GM21737 (cell line): Measurements from ENCODE around the gene PROM1.

Experiments
- ATAC-seq: cut with Tn5 transposase; IDR thresholded peaks from one replicate; pipeline ENCODE4 v1.9.1; 2021; ENCODE audit warnings: mild to moderate bottlenecking, moderate library complexity; ENCODE audit not compliant: unreplicated experiment

The PROM1 gene

GRCh38 chr4:16110199-16110598 lies 26.4 kb upstream of the PROM1 start:
- no peak for ATAC-seq

- ATAC-seq, result no peak
These were observed 25.4 kb upstream of the PROM1 start for GRCh38 chr4:16109256-16109655.

- ATAC-seq, result no peak
These were observed 23.1 kb upstream of the PROM1 start for GRCh38 chr4:16106956-16107355.

DNA sequence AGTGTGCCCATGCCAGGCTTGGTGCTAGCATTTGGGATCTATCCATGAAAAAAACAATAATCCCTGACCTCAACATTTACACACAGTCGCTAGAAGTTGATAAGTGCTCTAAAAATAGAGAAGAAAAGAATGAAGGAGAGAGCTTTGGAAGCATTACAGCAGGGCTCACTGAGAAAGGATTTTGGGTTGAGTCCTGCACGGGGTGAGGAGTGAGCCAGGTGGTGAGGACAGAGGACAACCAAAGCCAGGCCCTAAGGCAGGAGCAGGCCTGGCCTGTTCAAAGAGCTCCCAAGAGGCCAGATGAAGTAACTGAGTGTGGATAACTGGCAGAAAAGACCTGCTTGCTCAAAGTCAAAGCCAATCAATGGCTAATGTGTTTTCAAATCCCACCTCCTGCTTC lies 20.7 kb upstream of the PROM1 start:
- ATAC-seq, result no peak

GRCh38 chr4:16102356-16102755 lies 18.5 kb upstream of the PROM1 start:
- ATAC-seq, result no peak

DNA sequence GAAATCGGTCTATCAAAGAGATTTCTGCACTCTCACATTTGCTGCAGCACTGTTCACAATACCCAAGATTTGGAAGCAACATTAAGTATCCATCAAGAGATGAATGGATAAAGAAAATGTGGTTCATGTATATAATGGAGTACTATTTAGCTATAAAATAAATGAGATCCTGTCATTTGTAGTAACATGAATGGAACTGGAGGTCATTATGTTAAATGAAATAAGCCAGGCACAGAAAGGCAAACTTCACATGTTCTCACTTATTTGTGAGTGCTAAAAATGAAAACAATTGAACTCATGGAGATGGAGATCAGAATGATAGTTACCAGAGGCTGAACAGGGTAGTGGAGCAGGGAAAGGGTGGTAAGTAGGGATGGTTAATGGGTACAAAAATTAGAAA lies 17.0 kb upstream of the PROM1 start:
- no peak for ATAC-seq

GRCh38 chr4:16092682-16093319 lies 9.0 kb upstream of the PROM1 start:
- ATAC-seq, result no peak

GRCh38 chr4:16090096-16090705 lies 6.4 kb upstream of the PROM1 start:
- no peak for ATAC-seq

DNA sequence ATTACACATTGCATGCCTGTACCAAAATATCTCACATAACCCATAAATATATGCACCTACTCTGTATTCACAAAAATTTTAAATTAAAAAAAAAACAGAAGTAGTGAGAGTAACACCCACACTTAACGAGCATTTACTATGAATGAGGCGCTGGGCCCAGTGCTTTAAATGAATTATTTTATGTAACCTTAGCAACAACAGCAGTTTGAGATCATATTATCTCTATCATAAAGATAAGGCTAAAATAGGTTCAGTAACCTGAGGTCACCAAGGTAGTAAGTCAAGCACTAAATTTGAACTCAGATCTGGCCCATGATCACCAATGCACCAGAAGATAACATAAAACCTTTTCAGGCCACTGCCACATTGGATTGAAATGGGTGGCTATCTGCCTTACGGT lies 5.3 kb upstream of the PROM1 start:
- ATAC-seq, result no peak

DNA sequence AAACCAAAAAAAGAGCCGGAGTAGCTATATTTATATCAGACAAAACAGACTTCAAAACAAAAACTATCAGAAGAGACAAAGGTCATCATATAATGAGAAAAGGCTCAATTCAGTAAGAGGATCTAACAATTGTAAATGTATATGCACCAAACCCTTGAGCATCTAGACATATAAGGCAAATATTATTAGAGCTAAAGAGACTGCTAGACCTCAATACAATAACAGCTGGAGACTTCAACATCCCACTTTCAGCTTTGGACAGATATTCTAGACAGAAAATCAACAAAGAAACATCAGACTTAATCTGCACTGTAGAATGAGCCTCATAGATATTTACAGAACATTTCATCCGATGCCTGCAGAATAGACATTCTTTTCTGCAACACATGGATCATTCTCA lies 4.8 kb upstream of the PROM1 start:
- ATAC-seq, result no peak

- peak; percentile 61 for ATAC-seq
These were observed 2.0 kb upstream of the PROM1 start for GRCh38 chr4:16085822-16086221.

- no peak for ATAC-seq
These were observed 1.2 kb downstream of the PROM1 start for GRCh38 chr4:16082426-16083240.

GRCh38 chr4:16082041-16082425 lies 1.8 kb downstream of the PROM1 start:
- ATAC-seq, result no peak

GRCh38 chr4:16079046-16079445 lies 4.8 kb downstream of the PROM1 start:
- peak; percentile 73 for ATAC-seq

- ATAC-seq, result no peak
These were observed 5.5 kb downstream of the PROM1 start for GRCh38 chr4:16078195-16078760.

GRCh38 chr4:16077786-16078185 lies 6.0 kb downstream of the PROM1 start:
- ATAC-seq, result no peak

GRCh38 chr4:16075975-16076757 lies 7.7 kb downstream of the PROM1 start:
- no peak for ATAC-seq

DNA sequence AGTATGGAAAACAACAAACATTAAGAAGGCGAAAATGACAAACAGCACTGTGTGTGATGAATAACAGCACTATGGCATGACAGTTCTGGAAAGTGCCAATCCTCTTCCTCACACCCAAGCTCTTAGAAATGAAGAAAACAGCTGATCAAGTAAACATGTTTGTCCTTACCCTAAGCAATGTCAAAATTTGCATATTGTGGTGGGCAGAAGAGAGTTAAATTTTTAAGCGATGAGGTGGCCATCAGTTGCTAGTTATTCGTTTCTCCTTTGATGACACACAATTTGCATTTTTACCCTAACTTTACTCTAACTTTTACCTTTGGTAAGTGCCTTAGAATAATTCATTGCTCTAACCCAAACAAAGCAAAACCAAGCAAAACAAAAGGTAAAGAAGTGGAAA lies 8.8 kb downstream of the PROM1 start:
- no peak for ATAC-seq

GRCh38 chr4:16072168-16072567 lies 11.7 kb downstream of the PROM1 start:
- no peak for ATAC-seq

DNA sequence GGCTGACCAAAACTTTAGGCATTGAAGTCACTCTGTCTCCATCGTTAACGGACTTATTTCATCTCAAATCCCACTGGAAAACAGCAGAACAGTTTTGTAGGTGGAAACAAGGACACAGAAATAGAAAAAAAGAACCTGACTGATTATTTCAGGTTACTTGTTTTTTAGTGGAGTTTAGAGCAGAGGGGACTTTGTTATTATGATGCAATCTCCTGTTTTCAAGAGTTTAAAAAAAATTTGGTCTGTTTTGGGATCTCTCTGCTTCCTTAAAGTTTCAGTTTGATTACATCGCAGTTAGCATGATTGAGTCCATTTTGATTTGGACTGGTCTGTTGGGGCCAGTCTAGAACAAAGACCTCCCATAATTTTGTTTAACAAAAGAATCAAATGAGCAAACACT lies 13.6 kb downstream of the PROM1 start:
- ATAC-seq, result no peak

- no peak for ATAC-seq
These were observed 16.3 kb downstream of the PROM1 start for GRCh38 chr4:16067515-16067914.
